ENCODE results near the gene PHF21B.

DNA sequence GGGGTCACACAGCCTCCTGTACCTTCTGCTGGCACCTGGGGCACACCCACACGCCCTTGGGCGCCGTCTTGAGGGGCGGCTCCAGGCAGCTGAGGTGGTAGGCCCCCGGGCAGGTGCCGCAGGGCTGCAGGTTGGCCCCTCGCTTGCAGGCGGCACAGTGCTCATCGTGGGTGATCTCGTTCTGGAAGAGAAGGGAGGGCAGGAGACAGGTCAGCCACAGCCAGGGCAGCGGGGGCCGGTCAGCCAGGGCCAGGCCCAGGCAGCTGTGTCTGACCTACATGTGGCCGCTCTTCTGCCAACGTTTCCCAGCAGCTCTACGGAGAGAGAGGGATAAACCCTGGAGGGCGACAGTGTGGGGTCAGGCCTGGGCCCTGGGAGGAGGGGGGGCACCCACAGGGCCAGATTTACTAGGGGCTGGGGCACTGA is 121.9 kb downstream of the PHF21B start:
- TF ChIP-seq CTCF (IDR thresholded peaks at IDR 0.05) (no peak), POLR2A (IDR thresholded peaks at IDR 0.05) (no peak)
